ENCODE data around the gene KAT2B. TPM values are rescaled to one million over a fixed set of nuclear protein-coding genes. Genes with fewer than 3 reads are reported as not detected.

Gene KAT2B
- total and polyA plus RNA-seq, 2 of the 13 experiments (the other 11 are each of a cell fraction or from before 2014, with no cell fraction given) = 0.97 to 1.7 TPM

DNA sequence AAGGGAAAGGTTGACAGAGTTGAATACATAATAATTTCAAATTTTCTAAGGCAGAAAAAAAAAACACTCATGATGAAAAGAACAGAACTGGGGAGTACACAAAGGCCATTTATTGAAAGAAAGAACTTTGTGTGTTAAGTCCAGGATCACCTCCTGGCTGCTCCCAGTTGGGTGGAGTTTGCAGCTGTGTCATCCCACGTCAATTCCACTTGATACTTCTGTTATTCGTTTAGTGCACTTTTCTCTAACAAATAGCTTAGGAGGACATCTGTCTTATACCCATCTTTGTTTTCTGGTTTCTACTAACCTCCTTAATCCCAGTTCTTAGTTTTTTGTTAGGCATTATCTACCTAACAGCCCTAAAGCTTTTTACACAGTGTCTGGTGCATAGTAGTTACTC, 101.1 kb downstream of the KAT2B start:
- 68% methylated on average over 2 of the region's 2 CpGs for WGBS (ENCODE audit: low lambda C conversion rate)
- Histone ChIP-seq H3K4me1 (ENCODE audit: insufficient read depth, low read length) (peaks cover 23% of the 10 kb centered on the region), H3K36me3 (replicated peaks in 1 of 2; ENCODE audit: control insufficient read depth in 1 of 2, insufficient read depth in 2 of 2, low read length in 2 of 2) (no peaks in the 10 kb centered on the region), H3K9me3 (ENCODE audit: low read length) (no peaks in the 10 kb centered on the region), H4K20me1 (ENCODE audit: insufficient read depth, low read length) (no peaks in the 10 kb centered on the region), H3K27me3 (ENCODE audit: control insufficient read depth in 1 of 2, insufficient read depth in 2 of 2, low read length in 2 of 2) (no peaks in the 10 kb centered on the region), H2AFZ (ENCODE audit: low read length) (no peak overlapping the region), H3K4me2 (ENCODE audit: low read depth, low read length) (no peak overlapping the region), H3K9ac (ENCODE audit: insufficient read depth, low read depth, low read length) (no peak overlapping the region), H3K4me3 (replicated peaks in 1 of 3; ENCODE audit: insufficient read depth in 1 of 3, low read depth in 2 of 3, low read length in 3 of 3) (no peak overlapping the region), H3K79me2 (ENCODE audit: insufficient read depth, low read length) (no peaks in the 10 kb centered on the region), H3K27ac (ENCODE audit: extremely low read length, insufficient read depth, low read length) (no peak overlapping the region)
- ChIA-PET POLR2A (no interaction called here), CTCF (ENCODE audit: low intra/inter-chr PET ratio, low total read pairs) (no interaction called here)
- ATAC-seq (no peak), DNase-seq (ENCODE audit: low spot score) (no peak), FAIRE-seq (no peak)
- in situ Hi-C loops (cut with HindIII; ENCODE audit: extremely low pct_ligation_motif_present, low pct_unique_long_range_greater_than_20kb) = no loop called here
- no TSS peak for BruUV-seq (replicated peaks)
- intact Hi-C loops (cut with micrococcal nuclease; ENCODE audit: unreplicated experiment) = no loop called here
- TF ChIP-seq ZNF430 (CRISPR knock-in tag; IDR thresholded peaks at IDR 0.05) (no peak), ZNF207 (IDR thresholded peaks at IDR 0.05; ENCODE audit: borderline replicate concordance) (no peak), SNAI1 (CRISPR knock-in tag; IDR thresholded peaks at IDR 0.05; ENCODE audit: borderline replicate concordance) (no peak), CEBPG (CRISPR knock-in tag; IDR thresholded peaks at IDR 0.05) (no peak), ZNF510 (CRISPR knock-in tag; IDR thresholded peaks at IDR 0.05; ENCODE audit: low read depth) (no peak), RARA (CRISPR knock-in tag; IDR thresholded peaks at IDR 0.05) (no peak), ZNF558 (CRISPR knock-in tag; IDR thresholded peaks at IDR 0.05; ENCODE audit: borderline replicate concordance) (no peak), PRMT3 (CRISPR knock-in tag; IDR thresholded peaks at IDR 0.05; ENCODE audit: borderline replicate concordance, low read depth) (no peak), ZSCAN31 (CRISPR knock-in tag; IDR thresholded peaks at IDR 0.05; ENCODE audit: low read depth) (no peak), KLF13 (CRISPR knock-in tag; IDR thresholded peaks at IDR 0.05) (no peak)
- TF ChIP-seq, protein P1, sequence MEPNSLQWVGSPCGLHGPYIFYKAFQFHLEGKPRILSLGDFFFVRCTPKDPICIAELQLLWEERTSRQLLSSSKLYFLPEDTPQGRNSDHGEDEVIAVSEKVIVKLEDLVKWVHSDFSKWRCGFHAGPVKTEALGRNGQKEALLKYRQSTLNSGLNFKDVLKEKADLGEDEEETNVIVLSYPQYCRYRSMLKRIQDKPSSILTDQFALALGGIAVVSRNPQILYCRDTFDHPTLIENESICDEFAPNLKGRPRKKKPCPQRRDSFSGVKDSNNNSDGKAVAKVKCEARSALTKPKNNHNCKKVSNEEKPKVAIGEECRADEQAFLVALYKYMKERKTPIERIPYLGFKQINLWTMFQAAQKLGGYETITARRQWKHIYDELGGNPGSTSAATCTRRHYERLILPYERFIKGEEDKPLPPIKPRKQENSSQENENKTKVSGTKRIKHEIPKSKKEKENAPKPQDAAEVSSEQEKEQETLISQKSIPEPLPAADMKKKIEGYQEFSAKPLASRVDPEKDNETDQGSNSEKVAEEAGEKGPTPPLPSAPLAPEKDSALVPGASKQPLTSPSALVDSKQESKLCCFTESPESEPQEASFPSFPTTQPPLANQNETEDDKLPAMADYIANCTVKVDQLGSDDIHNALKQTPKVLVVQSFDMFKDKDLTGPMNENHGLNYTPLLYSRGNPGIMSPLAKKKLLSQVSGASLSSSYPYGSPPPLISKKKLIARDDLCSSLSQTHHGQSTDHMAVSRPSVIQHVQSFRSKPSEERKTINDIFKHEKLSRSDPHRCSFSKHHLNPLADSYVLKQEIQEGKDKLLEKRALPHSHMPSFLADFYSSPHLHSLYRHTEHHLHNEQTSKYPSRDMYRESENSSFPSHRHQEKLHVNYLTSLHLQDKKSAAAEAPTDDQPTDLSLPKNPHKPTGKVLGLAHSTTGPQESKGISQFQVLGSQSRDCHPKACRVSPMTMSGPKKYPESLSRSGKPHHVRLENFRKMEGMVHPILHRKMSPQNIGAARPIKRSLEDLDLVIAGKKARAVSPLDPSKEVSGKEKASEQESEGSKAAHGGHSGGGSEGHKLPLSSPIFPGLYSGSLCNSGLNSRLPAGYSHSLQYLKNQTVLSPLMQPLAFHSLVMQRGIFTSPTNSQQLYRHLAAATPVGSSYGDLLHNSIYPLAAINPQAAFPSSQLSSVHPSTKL (CRISPR knock-in tag; IDR thresholded peaks at IDR 0.05) = no peak
- TF ChIP-seq, protein P2, sequence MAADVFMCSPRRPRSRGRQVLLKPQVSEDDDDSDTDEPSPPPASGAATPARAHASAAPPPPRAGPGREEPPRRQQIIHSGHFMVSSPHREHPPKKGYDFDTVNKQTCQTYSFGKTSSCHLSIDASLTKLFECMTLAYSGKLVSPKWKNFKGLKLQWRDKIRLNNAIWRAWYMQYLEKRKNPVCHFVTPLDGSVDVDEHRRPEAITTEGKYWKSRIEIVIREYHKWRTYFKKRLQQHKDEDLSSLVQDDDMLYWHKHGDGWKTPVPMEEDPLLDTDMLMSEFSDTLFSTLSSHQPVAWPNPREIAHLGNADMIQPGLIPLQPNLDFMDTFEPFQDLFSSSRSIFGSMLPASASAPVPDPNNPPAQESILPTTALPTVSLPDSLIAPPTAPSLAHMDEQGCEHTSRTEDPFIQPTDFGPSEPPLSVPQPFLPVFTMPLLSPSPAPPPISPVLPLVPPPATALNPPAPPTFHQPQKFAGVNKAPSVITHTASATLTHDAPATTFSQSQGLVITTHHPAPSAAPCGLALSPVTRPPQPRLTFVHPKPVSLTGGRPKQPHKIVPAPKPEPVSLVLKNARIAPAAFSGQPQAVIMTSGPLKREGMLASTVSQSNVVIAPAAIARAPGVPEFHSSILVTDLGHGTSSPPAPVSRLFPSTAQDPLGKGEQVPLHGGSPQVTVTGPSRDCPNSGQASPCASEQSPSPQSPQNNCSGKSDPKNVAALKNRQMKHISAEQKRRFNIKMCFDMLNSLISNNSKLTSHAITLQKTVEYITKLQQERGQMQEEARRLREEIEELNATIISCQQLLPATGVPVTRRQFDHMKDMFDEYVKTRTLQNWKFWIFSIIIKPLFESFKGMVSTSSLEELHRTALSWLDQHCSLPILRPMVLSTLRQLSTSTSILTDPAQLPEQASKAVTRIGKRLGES (CRISPR knock-in tag; IDR thresholded peaks at IDR 0.05; ENCODE audit: borderline replicate concordance) = no peak
- TF ChIP-seq, protein P3, sequence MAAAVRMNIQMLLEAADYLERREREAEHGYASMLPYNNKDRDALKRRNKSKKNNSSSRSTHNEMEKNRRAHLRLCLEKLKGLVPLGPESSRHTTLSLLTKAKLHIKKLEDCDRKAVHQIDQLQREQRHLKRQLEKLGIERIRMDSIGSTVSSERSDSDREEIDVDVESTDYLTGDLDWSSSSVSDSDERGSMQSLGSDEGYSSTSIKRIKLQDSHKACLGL (CRISPR knock-in tag; IDR thresholded peaks at IDR 0.05) = no peak
- TF ChIP-seq, protein P4, sequence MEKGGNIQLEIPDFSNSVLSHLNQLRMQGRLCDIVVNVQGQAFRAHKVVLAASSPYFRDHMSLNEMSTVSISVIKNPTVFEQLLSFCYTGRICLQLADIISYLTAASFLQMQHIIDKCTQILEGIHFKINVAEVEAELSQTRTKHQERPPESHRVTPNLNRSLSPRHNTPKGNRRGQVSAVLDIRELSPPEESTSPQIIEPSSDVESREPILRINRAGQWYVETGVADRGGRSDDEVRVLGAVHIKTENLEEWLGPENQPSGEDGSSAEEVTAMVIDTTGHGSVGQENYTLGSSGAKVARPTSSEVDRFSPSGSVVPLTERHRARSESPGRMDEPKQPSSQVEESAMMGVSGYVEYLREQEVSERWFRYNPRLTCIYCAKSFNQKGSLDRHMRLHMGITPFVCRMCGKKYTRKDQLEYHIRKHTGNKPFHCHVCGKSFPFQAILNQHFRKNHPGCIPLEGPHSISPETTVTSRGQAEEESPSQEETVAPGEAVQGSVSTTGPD (CRISPR knock-in tag; IDR thresholded peaks at IDR 0.05) = no peak
- TF ChIP-seq, protein P5, sequence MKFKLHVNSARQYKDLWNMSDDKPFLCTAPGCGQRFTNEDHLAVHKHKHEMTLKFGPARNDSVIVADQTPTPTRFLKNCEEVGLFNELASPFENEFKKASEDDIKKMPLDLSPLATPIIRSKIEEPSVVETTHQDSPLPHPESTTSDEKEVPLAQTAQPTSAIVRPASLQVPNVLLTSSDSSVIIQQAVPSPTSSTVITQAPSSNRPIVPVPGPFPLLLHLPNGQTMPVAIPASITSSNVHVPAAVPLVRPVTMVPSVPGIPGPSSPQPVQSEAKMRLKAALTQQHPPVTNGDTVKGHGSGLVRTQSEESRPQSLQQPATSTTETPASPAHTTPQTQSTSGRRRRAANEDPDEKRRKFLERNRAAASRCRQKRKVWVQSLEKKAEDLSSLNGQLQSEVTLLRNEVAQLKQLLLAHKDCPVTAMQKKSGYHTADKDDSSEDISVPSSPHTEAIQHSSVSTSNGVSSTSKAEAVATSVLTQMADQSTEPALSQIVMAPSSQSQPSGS (CRISPR knock-in tag; IDR thresholded peaks at IDR 0.05) = no peak
